Gastrocnemius medialis (tissue), 4 donors: ENCODE measurements around the gene BTBD19. TPM values are rescaled to one million over a fixed set of nuclear protein-coding genes. Genes with fewer than 3 reads are reported as not detected.

Experiments
- ATAC-seq, 2 donors: fragments of 150-250 bp; one replicate each; pipeline ENCODE4 v1.9.1; 2016
- DNase-seq, 2 donors: peaks; one replicate each; pipeline ENCODE4 v3.0.0-alpha.2; 2019
- H3K27ac ChIP-seq, 4 donors: fragments of 200-600 bp; sonication (generic); 1 replicate in 1 of 4; 2 replicates in 3 of 4; pipeline ENCODE4 v1.5.1; 2016 to 2018; ENCODE audit warnings: mild to moderate bottlenecking in 2 of 4, moderate library complexity in 1 of 4
- H3K27me3 ChIP-seq, 3 donors: fragments of 200-600 bp; sonication (generic) in 2 of 3; 1 replicate in 1 of 3; 2 replicates in 2 of 3; pipeline versions ENCODE4 v1.5.1 to v1.6.0; 2016 to 2019; ENCODE audit warnings: mild to moderate bottlenecking in 1 of 3, moderate library complexity in 1 of 3
- H3K36me3 ChIP-seq, 2 donors: fragments of 200-600 bp; sonication (generic) in 1 of 2; one replicate each; pipeline ENCODE4 v1.5.1; 2017 to 2018
- H3K4me1 ChIP-seq, 2 donors: fragments of 200-600 bp; sonication (generic) in 1 of 2; one replicate each; pipeline ENCODE4 v1.5.1; 2016 to 2017; ENCODE audit warnings: mild to moderate bottlenecking in 2 of 2
- H3K4me3 ChIP-seq, 4 donors: fragments of 200-600 bp; sonication (generic) in 3 of 4; 1 replicate in 1 of 4; 2 replicates in 3 of 4; pipeline ENCODE4 v1.5.1; 2016 to 2019; ENCODE audit warnings: mild to moderate bottlenecking in 2 of 4
- H3K9me3 ChIP-seq, 3 donors: fragments of 200-600 bp; sonication (generic) in 2 of 3; 1 replicate in 1 of 3; 2 replicates in 2 of 3; pipeline ENCODE4 v1.5.1; 2016 to 2019
- CTCF ChIP-seq, 5 experiments: fragments of 450-650 bp in 3 of 5; fragments of 200-600 bp in 2 of 5; sonication (generic) in 2 of 5; IDR thresholded peaks in 4 of 5; conservative IDR thresholded peaks in 1 of 5; 1 replicate in 4 of 5; 2 replicates in 1 of 5; pipeline ENCODE4 v1.5.1; 2016 to 2019; ENCODE audit warnings: antibody characterized with exemption in 5 of 5, mild to moderate bottlenecking in 3 of 5, moderate library complexity in 3 of 5
- POLR2A ChIP-seq, 2 donors: fragments of 450-650 bp; IDR thresholded peaks; one replicate each; pipeline ENCODE4 v1.6.1; 2017; ENCODE audit warnings: antibody characterized with exemption in 2 of 2, mild to moderate bottlenecking in 2 of 2, moderate library complexity in 2 of 2
- in situ Hi-C, 4 donors: fragments of 200-750 bp; cut with MboI; loops; one replicate each; pipeline versions ENCODE4 v1.15.0 to v1.8.0; 2017; ENCODE audit warnings: low sequenced_read_pairs in 4 of 4
- intact Hi-C: fragments of 100-400 bp; cut with DNase I; formaldehyde crosslinking; loops from one replicate; pipeline ENCODE4 v1.15.1; 2023; ENCODE audit warnings: low total_unique reads
- total RNA-seq, 4 donors: library from RNA; depleted of rRNA; stranded (reverse); fragments of >200 nt; gene quantifications; one replicate each; pipeline versions ENCODE4 v1.1.0 to v1.2.3, GENCODE V29; 2016

BTBD19 gene
- total RNA-seq, 4 donors from 2014 or later, result 0.71 to 1.4 (median 0.91) TPM; not detected in 1

GRCh38 chr1:44853201-44853600 is 44.9 kb downstream of the BTBD19 start:
- ATAC-seq (no peak), DNase-seq (no peak)
- no peak for TF ChIP-seq CTCF (IDR thresholded peaks at IDR 0.05 in 4 of 5, conservative IDR thresholded peaks at IDR 0.05 in 1 of 5)
- TF ChIP-seq POLR2A (IDR thresholded peaks at IDR 0.05), result no peak
- intact Hi-C loops, result no loop called here
- H3K9me3 ChIP-seq, result no peaks in the 10 kb centered on the region
- in situ Hi-C loops, result no loop called here
- no peak overlapping the region for H3K27ac ChIP-seq
- H3K4me1 ChIP-seq, result no peaks in the 10 kb centered on the region
- H3K36me3 ChIP-seq, result peaks cover 0 to 35% of the 10 kb centered on the region in 2 donors
- no peaks in the 10 kb centered on the region for H3K27me3 ChIP-seq
- H3K4me3 ChIP-seq, result no peak overlapping the region

- no peak for DNase-seq
- no peak for TF ChIP-seq CTCF (IDR thresholded peaks at IDR 0.05 in 4 of 5, conservative IDR thresholded peaks at IDR 0.05 in 1 of 5)
- no peak for TF ChIP-seq POLR2A (IDR thresholded peaks at IDR 0.05)
- H3K27ac ChIP-seq, result no peak overlapping the region
- no peak for ATAC-seq
- H3K4me3 ChIP-seq, result no peak overlapping the region
- H3K4me1 ChIP-seq, result no peaks in the 10 kb centered on the region
- intact Hi-C loops, result no loop called here
- H3K36me3 ChIP-seq, result peaks cover 0 to 34% of the 10 kb centered on the region in 2 donors
- in situ Hi-C loops, result no loop called here
- no peaks in the 10 kb centered on the region for H3K9me3 ChIP-seq
- no peaks in the 10 kb centered on the region for H3K27me3 ChIP-seq
These were observed 46.6 kb downstream of the BTBD19 start for GRCh38 chr1:44854970-44855369.

- peaks cover 0 to 26% of the 10 kb centered on the region in 2 donors for H3K36me3 ChIP-seq
- H3K9me3 ChIP-seq, result no peaks in the 10 kb centered on the region
- no peak for DNase-seq
- H3K4me1 ChIP-seq, result no peaks in the 10 kb centered on the region
- intact Hi-C loops, result no loop called here
- ATAC-seq, result no peak
- in situ Hi-C loops, result no loop called here
- no peaks in the 10 kb centered on the region for H3K27me3 ChIP-seq
- TF ChIP-seq CTCF (IDR thresholded peaks at IDR 0.05 in 4 of 5, conservative IDR thresholded peaks at IDR 0.05 in 1 of 5), result no peak
- no peak for TF ChIP-seq POLR2A (IDR thresholded peaks at IDR 0.05)
- no peak overlapping the region for H3K27ac ChIP-seq
- no peak overlapping the region for H3K4me3 ChIP-seq
These were observed 47.4 kb downstream of the BTBD19 start for GRCh38 chr1:44855742-44856141.

- in situ Hi-C loops (no loop called here), intact Hi-C loops (no loop called here)
- Histone ChIP-seq H3K27me3 (no peaks in the 10 kb centered on the region), H3K27ac (no peak overlapping the region), H3K36me3 (peaks cover 0 to 26% of the 10 kb centered on the region in 2 donors), H3K4me1 (peaks cover 0 to 7% of the 10 kb centered on the region in 2 donors), H3K9me3 (no peaks in the 10 kb centered on the region), H3K4me3 (no peak overlapping the region)
- DNase-seq (no peak), ATAC-seq (no peak)
- TF ChIP-seq POLR2A (IDR thresholded peaks at IDR 0.05), result no peak
- no peak for TF ChIP-seq CTCF (IDR thresholded peaks at IDR 0.05 in 4 of 5, conservative IDR thresholded peaks at IDR 0.05 in 1 of 5)
These were observed 49.1 kb downstream of the BTBD19 start for GRCh38 chr1:44857446-44857845.

GRCh38 chr1:44860331-44860730 is 52.0 kb downstream of the BTBD19 start:
- in situ Hi-C loops (no loop called here), intact Hi-C loops (no loop called here)
- no peak for TF ChIP-seq POLR2A (IDR thresholded peaks at IDR 0.05)
- no peak for TF ChIP-seq CTCF (IDR thresholded peaks at IDR 0.05 in 4 of 5, conservative IDR thresholded peaks at IDR 0.05 in 1 of 5)
- Histone ChIP-seq H3K4me1 (peaks cover 0 to 7% of the 10 kb centered on the region in 2 donors), H3K4me3 (no peak overlapping the region), H3K36me3 (peaks cover 0 to 28% of the 10 kb centered on the region in 2 donors), H3K27me3 (no peaks in the 10 kb centered on the region), H3K9me3 (no peaks in the 10 kb centered on the region), H3K27ac (no peak overlapping the region)
- DNase-seq (no peak), ATAC-seq (no peak)
